Naive thymus-derived CD4-positive, alpha-beta T cell (primary cell): ENCODE results near the gene ANKRD2. TPM values are rescaled to one million over a fixed set of nuclear protein-coding genes. Genes with fewer than 3 reads are reported as not detected.
"Not testable (repeated sequence)": the region's sequence is repeated elsewhere in the genome, so short reads cannot be mapped to it uniquely, and the experiment has no call there.

Experiments used
- ATAC-seq: fragments of 150-1000 bp; cut with Tn5 transposase; 2 replicates; pipeline ENCODE4 v1.10.0; 2021; ENCODE audit warnings: mild to moderate bottlenecking, moderate library complexity
- CTCF ChIA-PET: fragments of 350-600 bp; sonication (Branson Sonifier 250); formaldehyde crosslinking; loops from one replicate; lab custom pipeline; 2021; ENCODE audit warnings: antibody characterized with exemption; lab: Charles Lee
- POLR2A ChIA-PET: fragments of 350-600 bp; sonication (Branson Sonifier 250); formaldehyde crosslinking; loops from one replicate; lab custom pipeline; 2021; ENCODE audit warnings: antibody characterized with exemption, inconsistent platforms; lab: Charles Lee
- DNase-seq, 9 donors: peaks; one replicate each; pipeline versions ENCODE4 v3.0.0 to v3.0.0-alpha.2; 2020 to 2022; ENCODE audit warnings: mixed read lengths in 1 of 9
- H3K27ac ChIP-seq: one replicate; pipeline ENCODE4 v1.7.0; 2013; ENCODE audit warnings: mild to moderate bottlenecking, low read depth, low read length, moderate library complexity
- H3K27me3 ChIP-seq, 2 donors: one replicate each; pipeline ENCODE4 v1.7.0; 2013; ENCODE audit warnings: low read length in 2 of 2, mild to moderate bottlenecking in 2 of 2, moderate library complexity in 2 of 2; ENCODE audit not compliant: control insufficient read depth in 2 of 2, insufficient read depth in 2 of 2
- H3K36me3 ChIP-seq, 3 experiments: 1 replicate in 2 of 3; 2 replicates in 1 of 3; pipeline ENCODE4 v1.7.0; 2013; ENCODE audit warnings: low read length in 3 of 3, mild to moderate bottlenecking in 3 of 3, moderate library complexity in 1 of 3; ENCODE audit not compliant: insufficient read depth in 3 of 3, control insufficient read depth in 2 of 3
- H3K4me1 ChIP-seq, 2 donors: one replicate each; pipeline ENCODE4 v1.7.0; 2013; ENCODE audit warnings: low read length in 2 of 2, mild to moderate bottlenecking in 2 of 2, moderate library complexity in 1 of 2; ENCODE audit not compliant: control insufficient read depth in 2 of 2, insufficient read depth in 2 of 2
- H3K4me3 ChIP-seq: 2 replicates; pipeline ENCODE4 v1.7.0; 2013; ENCODE audit warnings: mild to moderate bottlenecking, low read length
- H3K9me3 ChIP-seq, 3 experiments: 1 replicate in 2 of 3; 2 replicates in 1 of 3; pipeline ENCODE4 v1.7.0; 2013; ENCODE audit warnings: low read length in 3 of 3; ENCODE audit not compliant: control insufficient read depth in 2 of 3
- H3K27ac Mint-ChIP-seq, 9 donors: one replicate each; pipeline ENCODE4 v1.8.0; 2020 to 2022; ENCODE audit warnings: mixed read lengths in 9 of 9, mild to moderate bottlenecking in 8 of 9, moderate library complexity in 5 of 9, inconsistent platforms in 2 of 9
- H3K27me3 Mint-ChIP-seq, 5 donors: one replicate each; pipeline ENCODE4 v1.8.0; 2021 to 2022; ENCODE audit warnings: mixed read lengths in 5 of 5, mild to moderate bottlenecking in 1 of 5
- H3K36me3 Mint-ChIP-seq, 5 donors: one replicate each; pipeline ENCODE4 v1.8.0; 2020 to 2022; ENCODE audit warnings: mixed read lengths in 5 of 5, mild to moderate bottlenecking in 3 of 5, inconsistent platforms in 1 of 5
- H3K4me1 Mint-ChIP-seq, 7 donors: one replicate each; pipeline ENCODE4 v1.8.0; 2020 to 2022; ENCODE audit warnings: mixed read lengths in 7 of 7, mild to moderate bottlenecking in 3 of 7, inconsistent platforms in 1 of 7
- H3K4me3 Mint-ChIP-seq, 10 donors: one replicate each; pipeline ENCODE4 v1.8.0; 2020 to 2022; ENCODE audit warnings: mild to moderate bottlenecking in 10 of 10, mixed read lengths in 10 of 10, moderate library complexity in 6 of 10, inconsistent platforms in 2 of 10
- H3K9me3 Mint-ChIP-seq, 11 donors: one replicate each; pipeline ENCODE4 v1.8.0; 2020 to 2022; ENCODE audit warnings: mixed read lengths in 11 of 11, mild to moderate bottlenecking in 4 of 11, inconsistent platforms in 1 of 11, moderate library complexity in 1 of 11
- intact Hi-C, 2 donors: fragments of 100-400 bp; cut with micrococcal nuclease; formaldehyde crosslinking; loops; one replicate each; pipeline ENCODE4 v1.15.1; 2023
- polyA plus RNA-seq, 2 donors: library from polyadenylated mRNA; unstranded; fragments of 300-500 nt; fragmentation: Illumina TruSeq; gene quantifications; one replicate each; pipeline ENCODE4 v1.2.3, GENCODE V29; 2021
- total RNA-seq, 6 experiments: library from RNA in 5 of 6; stranded (reverse) in 5 of 6; gene quantifications; 1 replicate in 5 of 6; 2 replicates in 1 of 6; pipeline ENCODE4 v1.2.3 and lab custom pipeline; 2021 to 2026

The ANKRD2 gene
- total and polyA plus RNA-seq, 7 experiments from 2014 or later, result 0.22 TPM; not detected in 6

- H3K27me3 ChIP-seq, H3K27me3 Mint-ChIP-seq, H3K4me3 ChIP-seq, H3K27ac ChIP-seq, H3K4me3 Mint-ChIP-seq, H3K4me1 ChIP-seq, H3K9me3 ChIP-seq, ATAC-seq, DNase-seq, H3K9me3 Mint-ChIP-seq, POLR2A ChIA-PET, H3K4me1 Mint-ChIP-seq, H3K36me3 Mint-ChIP-seq, H3K36me3 ChIP-seq, H3K27ac Mint-ChIP-seq, intact Hi-C loops, CTCF ChIA-PET: not testable (repeated sequence)
Observed at GRCh38 chr10:97576487-97576886, 3.9 kb downstream of the ANKRD2 start.

DNA sequence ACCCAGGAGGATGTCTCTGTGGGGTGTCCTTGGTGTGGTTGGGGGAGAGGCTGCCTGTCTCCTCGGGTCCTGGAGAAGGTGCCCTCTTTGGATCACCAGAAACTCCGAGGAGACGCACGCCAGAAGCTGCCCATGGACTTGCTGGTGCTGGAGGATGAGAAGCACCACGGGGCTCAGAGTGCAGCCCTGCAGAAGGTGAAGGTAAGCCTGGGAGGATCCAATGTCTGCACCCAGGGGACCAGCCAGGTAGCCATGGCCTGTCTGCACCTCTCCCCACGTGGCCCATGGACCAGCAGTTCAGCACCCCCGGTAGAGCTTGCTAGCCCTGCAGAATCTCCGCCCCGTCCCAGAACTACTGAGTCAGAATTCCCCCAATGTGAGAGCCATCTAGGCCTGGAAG is 5.1 kb downstream of the ANKRD2 start:
- Histone ChIP-seq H3K4me3 (no peak overlapping the region), H3K36me3 (no peaks in the 10 kb centered on the region), H3K4me1 (no peaks in the 10 kb centered on the region), H3K9me3 (no peaks in the 10 kb centered on the region), H3K27ac (no peak overlapping the region), H3K27me3 (no peaks in the 10 kb centered on the region)
- no peak for ATAC-seq
- Mint-ChIP-seq H3K9me3 (no peaks in the 10 kb centered on the region), H3K4me3 (no peak overlapping the region), H3K4me1 (peaks cover 0 to 3% (median 0%) of the 10 kb centered on the region in 7 donors), H3K27ac (no peak overlapping the region), H3K27me3 (peaks cover 0 to 6% (median 0%) of the 10 kb centered on the region in 5 donors), H3K36me3 (no peaks in the 10 kb centered on the region)
- ChIA-PET POLR2A (no interaction called here), CTCF (no interaction called here)
- intact Hi-C loops, result no loop called here
- no peak for DNase-seq

- intact Hi-C loops, result no loop called here
- ChIA-PET POLR2A (no interaction called here), CTCF (no interaction called here)
- no peak overlapping the region for H3K27ac Mint-ChIP-seq
- Histone ChIP-seq H3K36me3 (no peaks in the 10 kb centered on the region), H3K27me3 (no peaks in the 10 kb centered on the region), H3K4me3 (no peak overlapping the region), H3K4me1 (no peaks in the 10 kb centered on the region), H3K27ac (no peak overlapping the region), H3K9me3 (no peaks in the 10 kb centered on the region)
- no peak for ATAC-seq
- no peaks in the 10 kb centered on the region for H3K36me3 Mint-ChIP-seq
- H3K9me3 Mint-ChIP-seq, result no peaks in the 10 kb centered on the region
- H3K4me3 Mint-ChIP-seq, result no peak overlapping the region
- peaks cover 0 to 1% (median 0%) of the 10 kb centered on the region in 7 donors for H3K4me1 Mint-ChIP-seq
- H3K27me3 Mint-ChIP-seq, result peaks cover 0 to 6% (median 0%) of the 10 kb centered on the region in 5 donors
- DNase-seq, result no peak
Observed at GRCh38 chr10:97578171-97578844, 5.7 kb downstream of the ANKRD2 start.

GRCh38 chr10:97580421-97581367 is 8.1 kb downstream of the ANKRD2 start:
- DNase-seq (no peak), ATAC-seq (no peak)
- Mint-ChIP-seq H3K4me1 (peaks cover 0 to 3% (median 0%) of the 10 kb centered on the region in 7 donors), H3K9me3 (no peaks in the 10 kb centered on the region), H3K36me3 (no peaks in the 10 kb centered on the region), H3K27me3 (peaks cover 0 to 6% (median 0%) of the 10 kb centered on the region in 5 donors), H3K4me3 (no peak overlapping the region), H3K27ac (peak overlapping the region in 3 of 9 donors; percentile 11 to 39 (median 24))
- CTCF ChIA-PET, result no interaction called here
- no peaks in the 10 kb centered on the region for H3K36me3 ChIP-seq
- H3K9me3 ChIP-seq, result no peaks in the 10 kb centered on the region
- H3K27me3 ChIP-seq, result no peaks in the 10 kb centered on the region
- H3K4me1 ChIP-seq, result no peaks in the 10 kb centered on the region
- POLR2A ChIA-PET, result no interaction called here
- intact Hi-C loops, result no loop called here
- H3K27ac ChIP-seq, result no peak overlapping the region
- no peak overlapping the region for H3K4me3 ChIP-seq

DNA sequence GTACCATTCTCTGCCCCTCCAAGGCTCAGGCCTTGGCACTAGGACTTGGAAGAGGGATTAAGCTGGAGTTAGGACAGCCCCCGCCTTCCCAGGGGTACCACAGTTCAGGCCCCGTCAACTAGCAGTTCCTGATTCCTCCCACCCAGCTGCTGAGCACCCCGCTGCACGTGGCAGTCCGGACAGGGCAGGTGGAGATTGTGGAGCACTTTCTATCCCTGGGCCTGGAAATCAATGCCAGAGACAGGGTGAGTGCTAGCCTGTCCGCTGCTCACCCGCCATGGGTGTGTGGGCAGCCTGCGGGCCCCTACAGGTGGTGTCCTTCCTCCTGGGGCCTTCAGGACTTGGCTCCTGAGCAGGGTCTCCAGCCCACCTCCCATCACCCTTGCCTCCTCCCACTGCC is 9.6 kb downstream of the ANKRD2 start:
- no peak overlapping the region for H3K4me3 Mint-ChIP-seq
- Histone ChIP-seq H3K9me3 (no peaks in the 10 kb centered on the region), H3K4me1 (no peaks in the 10 kb centered on the region), H3K36me3 (no peaks in the 10 kb centered on the region), H3K27me3 (no peaks in the 10 kb centered on the region), H3K4me3 (no peak overlapping the region), H3K27ac (no peak overlapping the region)
- DNase-seq (no peak), ATAC-seq (no peak)
- H3K36me3 Mint-ChIP-seq, result no peaks in the 10 kb centered on the region
- POLR2A ChIA-PET, result no interaction called here
- CTCF ChIA-PET, result interaction anchor here (0.6 kb wide), 1 partner anchor 183 kb away, joined by 3 read pairs; no protein-coding TSS in a partner anchor
- peaks cover 0 to 6% (median 0%) of the 10 kb centered on the region in 5 donors for H3K27me3 Mint-ChIP-seq
- intact Hi-C loops, result no loop called here
- no peak overlapping the region for H3K27ac Mint-ChIP-seq
- peaks cover 0 to 3% (median 0%) of the 10 kb centered on the region in 7 donors for H3K4me1 Mint-ChIP-seq
- H3K9me3 Mint-ChIP-seq, result no peaks in the 10 kb centered on the region

- Mint-ChIP-seq H3K27me3 (peaks cover 0 to 6% (median 0%) of the 10 kb centered on the region in 5 donors), H3K27ac (no peak overlapping the region), H3K9me3 (no peaks in the 10 kb centered on the region), H3K4me3 (no peak overlapping the region), H3K4me1 (peaks cover 0 to 3% (median 0%) of the 10 kb centered on the region in 7 donors), H3K36me3 (no peaks in the 10 kb centered on the region)
- Histone ChIP-seq H3K9me3 (no peaks in the 10 kb centered on the region), H3K4me1 (no peaks in the 10 kb centered on the region), H3K27ac (no peak overlapping the region), H3K4me3 (no peak overlapping the region), H3K36me3 (no peaks in the 10 kb centered on the region), H3K27me3 (no peaks in the 10 kb centered on the region)
- no peak for DNase-seq
- ATAC-seq, result no peak
- CTCF ChIA-PET, result interaction anchor here (1.9 kb wide), 1 partner anchor 11 kb away, joined by 5 read pairs; the partner anchor contains the start of gene ANKRD2
- intact Hi-C loops, result no loop called here
- POLR2A ChIA-PET, result no interaction called here
Observed at GRCh38 chr10:97583476-97583875, 10.9 kb downstream of the ANKRD2 start.
